AG09309 (cell line): ENCODE data around the gene SNX25.
A peak's percentile ranks its signal among the peaks of the same experiment; 100 is the strongest.

Experiments used
- DNase-seq: peaks from one replicate; pipeline ENCODE4 v3.0.0-alpha.2; 2010; ENCODE audit warnings: low read depth
- H3K4me3 ChIP-seq: 2 replicates; pipeline ENCODE4 v1.5.1; 2011; ENCODE audit warnings: mild to moderate bottlenecking, low read depth, low read length, moderate library complexity; ENCODE audit not compliant: control insufficient read depth
- TF ChIP-seq, protein P1 (sequence below): IDR thresholded peaks from 2 replicates; pipeline ENCODE4 v1.5.1; 2011; ENCODE audit warnings: mild to moderate bottlenecking, low read depth, low read length, inconsistent platforms; ENCODE audit not compliant: insufficient read depth, control insufficient read depth; ENCODE audit errors: missing control alignments

The SNX25 gene

DNA sequence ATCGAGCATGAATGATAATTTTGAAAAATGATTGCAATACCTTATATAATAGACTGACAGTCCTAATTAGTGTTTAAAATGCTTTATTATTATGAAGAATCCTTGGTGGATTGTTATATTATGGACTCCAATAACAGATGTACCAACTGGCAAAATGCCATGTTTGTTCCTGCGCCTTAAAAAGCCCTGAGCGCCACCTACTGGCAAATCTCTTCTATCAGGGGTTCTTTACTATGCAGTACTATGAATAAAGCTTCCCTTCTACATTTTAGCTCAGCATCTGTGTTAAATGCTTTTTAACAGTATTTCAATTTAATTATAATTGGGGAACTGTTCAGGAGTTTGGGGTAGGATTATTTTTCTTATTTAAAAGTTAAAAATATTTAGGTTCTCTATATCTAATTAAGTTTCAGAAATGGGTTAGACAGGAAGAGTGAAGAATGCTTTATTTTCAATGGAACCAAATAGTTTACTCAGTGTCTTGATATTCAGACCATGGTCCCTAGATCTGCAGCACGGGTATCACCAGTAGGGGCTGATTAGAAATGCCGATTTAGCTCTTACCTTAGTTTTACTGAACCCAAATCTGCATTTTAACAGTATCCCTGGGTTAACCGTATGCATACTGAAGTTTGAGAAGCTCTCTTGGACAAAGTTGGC, 25.6 kb upstream of the SNX25 start:
- TF ChIP-seq, protein P1, sequence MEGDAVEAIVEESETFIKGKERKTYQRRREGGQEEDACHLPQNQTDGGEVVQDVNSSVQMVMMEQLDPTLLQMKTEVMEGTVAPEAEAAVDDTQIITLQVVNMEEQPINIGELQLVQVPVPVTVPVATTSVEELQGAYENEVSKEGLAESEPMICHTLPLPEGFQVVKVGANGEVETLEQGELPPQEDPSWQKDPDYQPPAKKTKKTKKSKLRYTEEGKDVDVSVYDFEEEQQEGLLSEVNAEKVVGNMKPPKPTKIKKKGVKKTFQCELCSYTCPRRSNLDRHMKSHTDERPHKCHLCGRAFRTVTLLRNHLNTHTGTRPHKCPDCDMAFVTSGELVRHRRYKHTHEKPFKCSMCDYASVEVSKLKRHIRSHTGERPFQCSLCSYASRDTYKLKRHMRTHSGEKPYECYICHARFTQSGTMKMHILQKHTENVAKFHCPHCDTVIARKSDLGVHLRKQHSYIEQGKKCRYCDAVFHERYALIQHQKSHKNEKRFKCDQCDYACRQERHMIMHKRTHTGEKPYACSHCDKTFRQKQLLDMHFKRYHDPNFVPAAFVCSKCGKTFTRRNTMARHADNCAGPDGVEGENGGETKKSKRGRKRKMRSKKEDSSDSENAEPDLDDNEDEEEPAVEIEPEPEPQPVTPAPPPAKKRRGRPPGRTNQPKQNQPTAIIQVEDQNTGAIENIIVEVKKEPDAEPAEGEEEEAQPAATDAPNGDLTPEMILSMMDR = peak; percentile 80
- DNase-seq = peak; percentile 75
- H3K4me3 ChIP-seq = no peak overlapping the region

- TF ChIP-seq, protein P1 = no peak
- no peak overlapping the region for H3K4me3 ChIP-seq
- DNase-seq = no peak
These were observed 22.6 kb upstream of the SNX25 start for GRCh38 chr4:185186769-185187168.

DNA sequence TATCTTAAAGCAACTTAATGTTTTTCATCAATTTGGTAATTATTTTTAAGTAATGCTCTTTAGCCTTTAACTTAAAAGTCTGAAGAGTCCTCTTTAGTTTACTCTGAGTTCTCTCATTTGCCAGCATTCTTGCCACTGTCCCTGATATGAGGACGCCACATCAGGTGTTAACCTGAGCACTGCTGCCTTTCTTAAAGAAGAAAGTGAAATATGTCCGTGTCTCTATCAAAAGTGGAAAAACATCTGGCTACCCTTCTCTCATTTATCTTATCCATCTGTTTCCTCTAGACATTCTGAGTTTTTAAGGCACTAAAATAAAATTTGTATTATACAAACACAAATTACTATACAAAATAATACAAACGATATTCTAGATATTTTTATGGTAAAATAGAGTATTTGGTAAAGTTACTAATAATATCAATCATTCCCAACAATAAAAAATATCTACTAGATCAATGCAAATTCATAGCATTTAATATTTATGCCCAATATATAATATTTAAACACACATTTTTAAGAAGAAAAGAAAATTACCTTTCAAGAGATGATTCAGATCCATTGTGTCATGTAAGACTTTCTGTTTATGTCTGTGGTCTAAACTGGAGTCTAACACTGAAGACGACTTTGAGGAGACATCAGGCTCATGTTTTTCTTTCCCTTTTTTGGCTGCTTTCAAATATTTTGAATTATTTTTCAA, 19.6 kb upstream of the SNX25 start:
- DNase-seq = no peak
- no peak overlapping the region for H3K4me3 ChIP-seq
- TF ChIP-seq, protein P1 = no peak

DNA sequence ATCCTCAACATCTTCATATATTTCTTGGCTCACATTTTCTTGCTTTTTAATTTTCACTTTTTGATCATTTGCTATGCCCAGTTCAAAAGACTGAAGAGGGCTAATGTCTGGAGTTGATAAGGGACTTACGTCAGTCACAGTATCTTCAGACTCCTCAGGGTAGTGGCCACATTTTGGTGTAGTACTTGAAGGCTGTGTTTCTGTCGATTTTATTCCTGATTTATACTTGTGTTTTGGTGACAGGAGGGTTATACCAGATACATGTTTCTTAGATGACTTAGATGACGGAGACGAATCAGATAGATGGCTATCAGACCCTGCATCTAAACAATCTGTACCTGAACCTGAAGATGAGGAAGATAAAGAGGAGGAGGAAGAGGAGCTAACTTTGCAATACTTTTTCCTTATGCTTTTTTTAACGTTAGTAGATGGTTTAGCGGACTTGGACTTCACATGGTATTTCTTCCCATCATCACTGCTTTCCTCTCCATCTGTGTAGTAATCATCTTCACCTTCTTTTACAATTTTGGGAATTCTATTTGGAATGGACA, 19.0 kb upstream of the SNX25 start:
- TF ChIP-seq, protein P1 = no peak
- no peak overlapping the region for H3K4me3 ChIP-seq
- DNase-seq = no peak

GRCh38 chr4:185192059-185192458, 17.3 kb upstream of the SNX25 start:
- DNase-seq = no peak
- TF ChIP-seq, protein P1 = no peak
- H3K4me3 ChIP-seq = no peak overlapping the region

DNA sequence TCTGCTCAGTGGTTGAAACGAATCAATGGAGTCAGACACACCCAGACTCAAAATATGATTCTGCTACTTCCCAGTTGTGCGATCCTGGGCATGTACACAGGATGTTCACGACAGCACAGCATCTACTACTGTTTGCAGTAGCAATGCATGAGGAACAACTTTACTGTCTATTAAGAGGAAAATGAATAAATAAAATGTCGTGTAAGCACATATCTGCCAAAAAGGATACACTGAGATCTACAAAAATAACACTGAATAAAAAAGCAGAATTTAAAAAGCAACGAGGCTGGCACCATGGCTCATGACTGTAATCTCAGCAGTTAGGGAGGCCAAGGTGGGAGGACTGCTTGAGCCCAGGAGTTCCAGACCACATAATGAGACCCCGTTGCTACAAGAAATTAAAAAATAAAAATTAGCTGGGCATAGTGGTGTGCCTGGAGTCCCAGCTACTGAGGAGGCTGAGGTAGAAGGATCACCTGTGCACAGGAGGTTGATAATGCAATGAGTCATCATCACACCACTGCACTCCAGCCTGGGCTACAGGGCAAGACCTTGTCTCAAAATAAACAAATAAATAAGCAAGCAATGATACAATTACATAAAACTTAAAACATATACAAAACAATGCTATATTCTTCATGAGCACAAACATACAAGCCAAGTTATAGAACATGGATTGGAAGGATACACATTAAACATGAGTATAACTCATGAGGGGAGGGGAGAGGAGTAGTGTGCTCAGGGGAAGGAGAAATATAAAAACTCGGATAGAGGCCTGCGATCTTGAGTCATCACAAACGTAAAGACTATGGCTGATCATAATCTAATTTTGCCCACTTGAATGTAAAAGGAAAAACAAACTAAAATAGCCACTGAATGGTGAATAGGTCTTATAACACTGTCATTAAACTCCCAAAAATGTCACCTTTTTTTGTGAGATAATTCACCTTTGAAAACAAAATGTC, 14.2 kb upstream of the SNX25 start:
- TF ChIP-seq, protein P1 = no peak
- DNase-seq = no peak
- H3K4me3 ChIP-seq = no peak overlapping the region
